Neuronal stem cell (in vitro differentiated cells): ENCODE data around the gene CHST8.

Source experiments
- DNase-seq: peaks from one replicate; pipeline ENCODE4 v3.0.0-alpha.2; 2013; ENCODE audit warnings: low spot score
- H2AFZ ChIP-seq: one replicate; pipeline ENCODE4 v1.6.1; 2013; ENCODE audit warnings: mild to moderate bottlenecking, low read length, inconsistent platforms
- H2AK5ac ChIP-seq: 2 replicates; pipeline ENCODE4 v1.6.1; 2013; ENCODE audit warnings: low read depth, mild to moderate bottlenecking, inconsistent platforms, low read length, moderate library complexity, mixed read lengths
- H2BK120ac ChIP-seq: 2 replicates; pipeline ENCODE4 v1.6.1; 2013; ENCODE audit warnings: low read depth, mild to moderate bottlenecking, inconsistent platforms, low read length, moderate library complexity, mixed read lengths
- H2BK12ac ChIP-seq: one replicate; pipeline ENCODE4 v1.6.1; 2013; ENCODE audit warnings: low read length, inconsistent platforms
- H2BK15ac ChIP-seq: 2 replicates; pipeline ENCODE4 v1.6.1; 2013; ENCODE audit warnings: mild to moderate bottlenecking, low read length, inconsistent platforms, mixed read lengths
- H2BK5ac ChIP-seq: one replicate; pipeline ENCODE4 v1.6.1; 2013; ENCODE audit warnings: inconsistent platforms, mild to moderate bottlenecking, low read length, moderate library complexity
- H3K14ac ChIP-seq: one replicate; pipeline ENCODE4 v1.6.1; 2013; ENCODE audit warnings: low read length, inconsistent platforms
- H3K18ac ChIP-seq: 2 replicates; pipeline ENCODE4 v1.6.1; 2013; ENCODE audit warnings: low read length, inconsistent platforms
- H3K23ac ChIP-seq: 2 replicates; pipeline ENCODE4 v1.6.1; 2013; ENCODE audit warnings: low read depth, mild to moderate bottlenecking, mixed read lengths, low read length, inconsistent platforms; ENCODE audit not compliant: poor library complexity
- H3K27ac ChIP-seq: replicated peaks from 3 replicates; pipeline ENCODE4 v1.5.1; 2013; ENCODE audit warnings: low read length, inconsistent platforms
- H3K27me3 ChIP-seq, 3 experiments: 2 replicates each; pipeline ENCODE4 v1.6.1; 2013; ENCODE audit warnings: low read length in 3 of 3, mild to moderate bottlenecking in 2 of 3, inconsistent platforms in 1 of 3, low read depth in 1 of 3, mixed read lengths in 1 of 3, moderate library complexity in 1 of 3; ENCODE audit not compliant: control insufficient read depth in 3 of 3, insufficient read depth in 3 of 3
- H3K36me3 ChIP-seq, 2 donors: replicated peaks in 1 of 2; 2 replicates each; pipeline ENCODE4 v1.6.1; 2013; ENCODE audit warnings: low read length in 2 of 2; ENCODE audit not compliant: control insufficient read depth in 2 of 2, insufficient read depth in 2 of 2
- H3K4ac ChIP-seq: 2 replicates; pipeline ENCODE4 v1.6.1; 2013; ENCODE audit warnings: inconsistent platforms, mild to moderate bottlenecking, low read length, moderate library complexity
- H3K4me1 ChIP-seq, 2 donors: 1 replicate in 1 of 2; 2 replicates in 1 of 2; pipeline ENCODE4 v1.6.1; 2013; ENCODE audit warnings: low read length in 2 of 2, low read depth in 1 of 2; ENCODE audit not compliant: control insufficient read depth in 2 of 2, insufficient read depth in 1 of 2
- H3K4me2 ChIP-seq: one replicate; pipeline ENCODE4 v1.6.1; 2013; ENCODE audit warnings: mild to moderate bottlenecking, low read length, inconsistent platforms; ENCODE audit not compliant: insufficient read depth, poor library complexity, severe bottlenecking
- H3K4me3 ChIP-seq, 2 donors: 2 replicates each; pipeline ENCODE4 v1.5.1; 2013; ENCODE audit warnings: low read length in 2 of 2, mild to moderate bottlenecking in 2 of 2, inconsistent platforms in 1 of 2, moderate library complexity in 1 of 2
- H3K79me1 ChIP-seq: one replicate; pipeline ENCODE4 v1.6.1; 2013; ENCODE audit warnings: low read depth, mild to moderate bottlenecking, inconsistent platforms, low read length, moderate library complexity
- H3K9ac ChIP-seq: one replicate; pipeline ENCODE4 v1.6.1; 2013; ENCODE audit warnings: mild to moderate bottlenecking, low read depth, low read length, inconsistent platforms; ENCODE audit not compliant: poor library complexity
- H3K9me3 ChIP-seq, 2 donors: replicated peaks in 1 of 2; 2 replicates each; pipeline versions ENCODE3 to v1.6.1; 2013; ENCODE audit warnings: low read length in 2 of 2, mild to moderate bottlenecking in 2 of 2, inconsistent platforms in 1 of 2, low read depth in 1 of 2, mixed read lengths in 1 of 2, moderate library complexity in 1 of 2; ENCODE audit not compliant: control insufficient read depth in 2 of 2, insufficient read depth in 1 of 2
- H4K8ac ChIP-seq: one replicate; pipeline ENCODE4 v1.6.1; 2013; ENCODE audit warnings: low read depth, mild to moderate bottlenecking, inconsistent platforms, low read length, moderate library complexity
- H4K91ac ChIP-seq: one replicate; pipeline ENCODE4 v1.6.1; 2013; ENCODE audit warnings: low read length, low read depth, mild to moderate bottlenecking, inconsistent platforms; ENCODE audit not compliant: poor library complexity
- WGBS, 2 donors: extraction: QIAGEN DNeasy Blood & Tissue Kit; methylation state at CpG; one replicate each; pipeline ENCODE4 v1.1.7; 2013; ENCODE audit warnings: missing lambda C conversion rate in 2 of 2, mixed read lengths in 1 of 2; ENCODE audit not compliant: insufficient read length in 2 of 2, insufficient replicate concordance in 1 of 2; ENCODE audit errors: extremely low coverage in 2 of 2; 5-methylcytosine and 5-hydroxymethylcytosine counted together

CHST8 gene

DNA sequence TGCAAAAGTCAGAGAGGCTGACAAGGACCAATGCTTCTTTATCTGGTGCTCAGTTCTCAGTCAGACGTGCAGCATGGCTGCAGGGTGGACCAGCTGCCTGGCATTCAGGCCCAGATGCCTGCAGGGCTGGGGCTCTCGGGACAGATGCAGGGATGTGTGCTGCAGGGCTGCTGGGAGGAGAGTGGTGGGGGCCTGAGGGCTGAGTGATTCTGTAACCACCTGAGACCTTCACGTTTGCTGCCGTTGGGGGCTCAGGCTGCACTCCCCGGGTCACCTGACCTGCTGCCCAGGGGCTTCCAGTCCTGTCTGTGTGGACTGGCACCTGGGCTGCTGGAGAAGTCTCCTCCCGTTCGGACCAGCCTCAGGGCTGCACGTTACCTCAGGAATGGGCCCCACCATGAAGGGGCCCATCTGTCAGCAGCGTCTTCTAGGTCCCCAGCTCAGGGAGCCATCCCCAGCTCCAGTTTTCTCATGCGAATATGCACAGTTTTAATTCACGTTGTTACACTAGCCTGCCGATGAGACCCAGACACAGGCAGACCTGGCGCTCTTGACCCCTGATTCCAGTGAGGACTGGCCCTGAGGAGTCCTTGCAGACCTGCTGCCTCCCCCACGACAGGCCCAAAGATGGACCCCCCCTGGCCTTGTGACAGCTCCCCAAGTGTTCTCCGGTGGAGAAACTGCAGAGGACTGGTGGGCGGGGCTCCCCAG lies 191.8 kb downstream of the CHST8 start:
- Histone ChIP-seq H2AK5ac (no peak overlapping the region), H3K4me1 (peaks cover 0 to 6% of the 10 kb centered on the region in 2 donors), H3K27ac (no peak overlapping the region), H3K36me3 (peaks cover 14 to 70% of the 10 kb centered on the region in 2 donors), H2AFZ (no peak overlapping the region), H3K23ac (no peak overlapping the region), H3K27me3 (no peaks in the 10 kb centered on the region), H3K79me1 (no peaks in the 10 kb centered on the region), H4K8ac (no peak overlapping the region), H2BK120ac (no peak overlapping the region), H3K4ac (no peak overlapping the region), H2BK15ac (no peak overlapping the region), H3K9me3 (no peaks in the 10 kb centered on the region), H3K4me2 (no peak overlapping the region), H3K14ac (no peak overlapping the region), H2BK12ac (no peak overlapping the region), H3K18ac (no peak overlapping the region), H3K9ac (no peak overlapping the region), H2BK5ac (no peak overlapping the region), H3K4me3 (no peak overlapping the region), H4K91ac (no peak overlapping the region)
- no peak for DNase-seq
- no CpG with 5 or more reads among the region's 16 CpGs for WGBS, 2 donors

DNA sequence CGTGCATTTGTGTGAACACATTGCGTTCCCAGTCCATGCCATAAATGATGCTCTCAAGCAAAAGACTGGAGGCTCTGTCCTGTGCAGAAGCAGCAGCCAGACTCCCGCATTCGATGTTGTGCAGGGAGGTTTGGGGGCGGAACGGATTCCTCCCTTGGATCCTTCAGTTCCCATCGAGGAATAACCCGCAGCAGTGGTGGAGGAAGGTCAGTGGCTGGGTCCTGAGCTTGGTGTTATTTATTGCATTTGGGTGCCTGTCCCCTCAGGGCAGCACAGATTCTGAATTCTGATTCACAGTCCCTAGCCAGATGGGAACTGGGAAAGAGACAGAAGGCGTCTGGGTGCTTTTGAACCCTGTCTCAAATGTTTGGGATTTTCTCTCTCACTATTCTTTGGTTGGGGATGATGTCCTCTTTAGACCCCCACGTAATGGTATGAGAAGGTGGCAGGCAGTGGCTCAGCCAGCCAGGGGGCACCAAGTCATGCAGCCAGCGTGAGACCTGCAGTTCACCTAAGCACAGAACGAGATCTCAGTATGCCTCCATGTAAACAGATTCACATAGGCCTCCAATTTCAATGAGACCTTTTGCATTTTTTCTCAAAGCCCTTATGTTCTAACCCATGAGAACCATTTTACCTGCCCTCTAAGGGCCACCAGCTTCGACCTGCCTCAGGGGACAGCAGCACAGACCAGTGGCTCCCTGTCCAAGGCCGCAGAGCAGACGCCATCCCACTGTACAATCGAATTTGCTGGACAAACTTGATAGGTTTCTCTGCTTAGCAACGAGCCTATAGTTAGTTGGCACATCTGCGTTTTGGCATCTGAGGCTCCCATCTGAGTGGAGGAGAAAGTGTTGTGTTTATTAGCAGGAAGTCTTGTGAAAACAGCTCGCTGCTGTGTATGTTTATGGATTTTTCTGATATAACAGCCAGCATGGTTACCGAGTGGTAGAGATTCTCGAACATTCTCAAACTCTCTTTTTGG lies 192.7 kb downstream of the CHST8 start:
- Histone ChIP-seq H3K23ac (no peak overlapping the region), H3K27me3 (no peaks in the 10 kb centered on the region), H3K4me2 (no peak overlapping the region), H3K18ac (peak overlapping the region; percentile 59), H3K4me1 (peaks cover 2 to 11% of the 10 kb centered on the region in 2 donors), H4K91ac (no peak overlapping the region), H3K79me1 (no peaks in the 10 kb centered on the region), H2BK12ac (no peak overlapping the region), H3K9me3 (no peaks in the 10 kb centered on the region), H3K4ac (no peak overlapping the region), H3K9ac (no peak overlapping the region), H3K36me3 (peaks cover 14 to 61% of the 10 kb centered on the region in 2 donors), H2AK5ac (no peak overlapping the region), H2AFZ (no peak overlapping the region), H3K14ac (no peak overlapping the region), H3K27ac (no peak overlapping the region), H2BK5ac (no peak overlapping the region), H3K4me3 (no peak overlapping the region), H2BK15ac (no peak overlapping the region), H4K8ac (no peak overlapping the region), H2BK120ac (no peak overlapping the region)
- DNase-seq = no peak
- no CpG with 5 or more reads among the region's 21 CpGs for WGBS, 2 donors

DNA sequence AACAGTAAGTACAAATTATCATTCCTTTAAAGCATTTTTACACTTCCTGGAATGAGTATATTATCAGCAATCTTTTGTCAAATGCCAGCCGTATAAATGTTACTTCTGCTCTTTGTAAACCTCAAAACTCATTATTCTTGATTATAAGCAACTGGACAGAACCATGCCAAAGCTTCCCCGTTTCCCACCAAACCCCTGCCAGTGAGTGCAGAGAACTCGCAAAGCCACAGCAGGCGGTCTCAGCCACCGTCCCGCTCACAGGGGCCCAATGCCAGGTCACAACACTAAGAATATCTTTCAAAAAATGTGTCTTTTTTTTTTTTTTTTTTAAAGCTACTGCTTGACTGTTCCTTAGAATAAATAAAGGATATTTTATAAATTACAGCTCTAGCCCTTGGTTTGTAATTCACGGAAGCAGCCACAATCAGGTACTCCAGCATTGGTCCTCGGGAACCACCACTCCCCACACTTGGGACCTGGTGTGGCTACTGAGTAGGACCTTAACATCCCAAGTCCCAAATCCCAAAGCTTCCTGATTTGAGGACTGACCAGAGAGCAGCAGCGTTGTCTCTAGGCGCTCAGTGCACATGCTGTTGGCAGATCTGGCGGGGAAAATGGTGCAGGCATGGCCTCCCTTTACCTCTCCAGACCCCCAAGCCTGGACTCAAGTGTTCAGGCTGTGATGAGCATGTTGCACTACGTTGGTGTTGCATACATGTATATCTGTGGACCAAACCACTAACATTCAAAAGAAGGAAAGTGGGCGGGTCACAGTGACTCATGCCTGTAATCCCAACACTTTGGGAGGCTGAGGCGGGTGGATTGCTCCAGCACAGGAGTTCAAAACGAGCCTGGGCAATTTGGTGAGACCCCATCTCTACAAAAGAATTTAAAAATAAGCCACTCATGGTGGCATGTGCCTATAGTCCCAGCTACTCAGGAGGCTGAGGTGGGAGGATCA lies 193.9 kb downstream of the CHST8 start:
- Histone ChIP-seq H3K27me3 (peaks cover 0 to 2% (median 0%) of the 10 kb centered on the region in 3 experiments), H2BK12ac (no peak overlapping the region), H2BK15ac (no peak overlapping the region), H3K4me1 (peaks cover 4 to 22% of the 10 kb centered on the region in 2 donors), H3K23ac (no peak overlapping the region), H3K4ac (no peak overlapping the region), H3K9me3 (no peaks in the 10 kb centered on the region), H2AK5ac (no peak overlapping the region), H3K4me2 (no peak overlapping the region), H4K8ac (no peak overlapping the region), H3K18ac (no peak overlapping the region), H2AFZ (no peak overlapping the region), H3K79me1 (no peaks in the 10 kb centered on the region), H3K27ac (no peak overlapping the region), H3K4me3 (no peak overlapping the region), H2BK5ac (no peak overlapping the region), H3K14ac (no peak overlapping the region), H3K9ac (no peak overlapping the region), H4K91ac (no peak overlapping the region), H3K36me3 (peaks cover 13 to 49% of the 10 kb centered on the region in 2 donors), H2BK120ac (no peak overlapping the region)
- no peak for DNase-seq
- no CpG with 5 or more reads among the region's 15 CpGs for WGBS, 2 donors
